UCSD-AML1 (cell line): ENCODE results near the gene PPWD1.
A peak's percentile ranks its signal among the peaks of the same experiment; 100 is the strongest.
"Not testable (repeated sequence)": the region's sequence is repeated elsewhere in the genome, so short reads cannot be mapped to it uniquely, and the experiment has no call there.

Experiments used
- DNase-seq: peaks from one replicate; lab custom pipeline; 2025; ENCODE audit not compliant: unreplicated experiment; lab: John Stamatoyannopoulos, UW

The PPWD1 gene

GRCh38 chr5:65562731-65563701 lies at the start of gene PPWD1, which contains the start of gene CENPK:
Gene PPWD1 (plus strand): TSS chr5:65563296. CDS start chr5:65563311, 15 bp downstream.
Gene CENPK (minus strand): TSS chr5:65563168. CDS start chr5:65554907, 8,261 bp downstream.
- DNase-seq: peak; percentile 94

- no peak for DNase-seq
Observed at GRCh38 chr5:65525726-65526125, 37.4 kb upstream of the PPWD1 start.

- no peak for DNase-seq
Observed at GRCh38 chr5:65530904-65531303, 32.2 kb upstream of the PPWD1 start.

GRCh38 chr5:65535529-65535987 lies 27.5 kb upstream of the PPWD1 start:
- no peak for DNase-seq

DNA sequence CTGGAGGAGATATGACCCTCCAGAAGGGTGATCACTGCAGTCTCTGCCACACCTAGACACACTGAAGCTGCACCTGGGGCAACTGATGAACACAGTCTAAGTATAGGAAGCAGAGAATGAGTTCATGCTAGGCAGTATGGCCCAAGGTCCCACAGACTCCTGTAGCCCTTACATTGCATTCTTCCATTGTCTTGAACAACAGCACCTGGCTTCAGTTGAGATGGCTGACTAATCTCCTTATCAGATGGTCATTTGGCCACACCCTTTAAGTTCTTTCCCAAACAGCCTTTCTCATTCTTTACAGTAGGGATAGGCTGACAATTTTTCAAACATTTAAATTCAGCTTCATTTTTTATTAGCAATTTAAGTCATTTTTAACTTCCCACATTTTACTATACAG lies 23.3 kb upstream of the PPWD1 start:
- DNase-seq: no peak

DNA sequence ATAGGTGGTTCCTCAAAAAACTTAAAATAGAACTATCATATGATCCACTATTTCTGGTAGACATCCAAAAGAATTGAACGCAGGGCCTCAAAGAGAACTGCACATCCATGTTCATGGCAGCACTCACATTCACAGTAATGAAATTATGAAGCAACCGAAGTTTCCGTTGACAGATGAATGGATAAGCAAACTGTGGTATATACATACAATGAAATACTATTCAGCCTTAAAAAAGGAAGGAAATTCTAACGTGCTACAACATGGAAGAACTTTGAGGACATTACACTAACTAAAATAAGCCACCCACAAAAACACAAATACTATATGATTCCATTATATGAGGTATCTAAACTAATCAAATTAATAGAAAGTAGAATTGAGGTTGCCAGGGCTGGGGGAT lies 18.6 kb upstream of the PPWD1 start:
- DNase-seq: no peak

DNA sequence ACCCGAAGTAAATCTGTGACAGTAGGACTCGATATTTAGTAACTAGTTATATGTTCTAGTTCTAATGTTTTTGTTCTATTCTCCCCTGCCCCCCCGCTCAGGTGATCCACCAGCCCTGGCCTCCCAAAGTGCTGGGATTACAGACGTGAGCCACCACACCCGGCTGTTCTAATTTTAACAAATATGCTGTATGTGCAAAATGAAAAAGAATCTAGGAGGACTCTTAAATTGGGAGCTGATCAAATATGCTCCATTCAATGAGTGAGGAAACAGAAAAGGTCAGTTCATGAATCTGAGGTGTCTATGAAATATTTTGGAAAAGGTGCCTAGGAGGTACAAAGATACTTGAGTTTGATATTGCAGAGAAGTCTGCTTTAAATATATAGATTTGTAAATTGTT lies 17.0 kb upstream of the PPWD1 start:
- no peak for DNase-seq

- no peak for DNase-seq
Observed at GRCh38 chr5:65548281-65548680, 14.8 kb upstream of the PPWD1 start.

DNA sequence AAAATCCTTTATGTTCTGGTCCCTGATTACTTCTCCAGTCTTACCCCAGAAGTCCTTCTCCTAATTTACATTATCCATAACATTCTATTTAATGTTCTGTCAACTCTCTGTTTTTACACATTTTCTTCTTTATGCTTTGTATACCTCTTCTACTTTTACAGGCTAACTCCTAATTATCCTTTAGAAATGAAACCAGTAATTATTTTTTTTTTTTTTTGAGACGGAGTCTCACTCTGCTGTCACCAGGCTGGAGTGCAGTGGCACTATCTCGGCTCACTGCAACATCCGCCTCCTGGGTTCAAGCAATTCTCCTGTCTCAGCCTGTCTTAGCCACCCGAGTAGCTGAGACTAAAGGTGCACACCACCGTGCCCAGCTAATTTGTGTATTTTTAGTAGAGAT lies 9.2 kb upstream of the PPWD1 start:
- DNase-seq: no peak

DNA sequence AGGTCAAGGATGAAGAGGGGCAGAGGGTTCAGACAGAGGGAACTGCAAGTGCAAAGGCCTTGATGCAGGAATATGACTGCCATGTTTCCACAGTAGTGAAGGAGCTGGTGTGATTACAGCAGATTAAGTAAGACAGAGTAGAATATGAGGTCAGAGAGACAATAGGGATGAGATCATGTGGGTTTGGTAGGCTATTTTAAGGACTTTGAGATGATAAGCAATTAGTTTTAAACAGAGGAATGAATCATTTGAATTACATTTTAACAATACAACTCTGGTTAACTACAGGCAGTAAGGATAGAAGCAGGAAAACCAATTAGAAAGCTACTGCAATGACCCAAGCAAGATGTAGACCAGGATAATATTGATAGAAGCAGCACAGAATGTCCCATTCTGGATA lies 7.8 kb upstream of the PPWD1 start:
- DNase-seq: no peak

GRCh38 chr5:65556181-65556580 lies 6.9 kb upstream of the PPWD1 start:
- DNase-seq: no peak

- DNase-seq: no peak
Observed at GRCh38 chr5:65556718-65557117, 6.4 kb upstream of the PPWD1 start.

DNA sequence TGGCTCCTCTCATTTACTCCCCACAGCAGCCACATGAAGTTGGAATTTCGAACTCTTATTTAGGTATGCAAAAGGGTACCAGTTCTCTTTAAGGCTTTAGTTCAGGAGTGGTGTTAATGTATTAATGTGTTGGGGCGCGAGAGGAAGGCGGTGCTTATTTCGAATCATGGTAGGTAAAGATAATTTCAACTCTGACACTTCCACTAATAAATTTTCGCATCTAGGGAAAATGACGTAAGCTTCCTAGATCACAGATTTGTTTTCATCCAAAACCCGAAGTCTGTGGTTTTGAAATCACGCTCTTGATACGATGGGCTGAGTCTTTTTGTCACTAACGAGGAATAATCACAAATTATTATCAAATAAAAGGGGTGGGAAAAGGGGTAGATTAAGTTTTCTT lies 681 bp downstream of the PPWD1 start:
- DNase-seq: no peak

DNA sequence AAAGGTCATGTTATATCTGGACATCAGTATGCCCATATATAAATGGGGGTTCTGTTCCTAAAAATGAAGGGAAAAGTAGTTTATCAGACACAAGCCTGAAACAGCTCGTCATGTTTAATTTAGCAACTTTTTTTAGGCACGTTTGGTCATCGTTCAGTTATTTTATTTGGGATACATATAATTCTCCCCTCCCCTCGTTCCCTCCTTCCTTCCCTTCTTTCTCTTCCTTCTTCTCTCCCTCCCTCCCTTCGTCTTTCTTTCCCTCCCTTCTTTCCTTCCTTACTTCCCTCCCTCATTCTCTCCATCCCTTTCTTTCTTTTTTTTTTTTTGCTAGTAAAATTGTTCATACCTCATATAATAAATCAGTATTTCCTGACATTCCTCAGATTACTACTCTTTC lies 3.4 kb downstream of the PPWD1 start:
- no peak for DNase-seq

- DNase-seq: no peak
Observed at GRCh38 chr5:65570598-65571226, 7.6 kb downstream of the PPWD1 start.

DNA sequence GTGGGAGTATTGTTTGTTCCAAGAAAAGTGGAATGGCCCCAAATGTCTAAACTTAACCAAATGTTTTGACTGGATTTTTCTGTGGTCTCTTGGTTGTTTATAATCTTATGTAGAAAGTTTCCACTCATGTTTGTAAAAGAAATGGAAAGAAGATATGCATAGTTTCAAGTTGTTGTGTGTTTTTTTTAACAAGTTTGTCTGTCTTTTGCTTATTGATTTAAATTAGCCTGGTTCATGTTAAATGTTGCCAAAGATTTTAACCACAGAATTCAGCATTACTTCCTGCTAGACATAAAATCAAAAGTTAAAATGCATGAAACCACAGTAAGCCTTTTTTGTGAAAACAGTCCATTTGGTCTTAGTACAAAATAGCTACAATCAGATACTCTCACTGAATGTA lies 14.0 kb downstream of the PPWD1 start:
- DNase-seq: no peak

GRCh38 chr5:65588694-65589093 lies 25.6 kb downstream of the PPWD1 start:
- no peak for DNase-seq

DNA sequence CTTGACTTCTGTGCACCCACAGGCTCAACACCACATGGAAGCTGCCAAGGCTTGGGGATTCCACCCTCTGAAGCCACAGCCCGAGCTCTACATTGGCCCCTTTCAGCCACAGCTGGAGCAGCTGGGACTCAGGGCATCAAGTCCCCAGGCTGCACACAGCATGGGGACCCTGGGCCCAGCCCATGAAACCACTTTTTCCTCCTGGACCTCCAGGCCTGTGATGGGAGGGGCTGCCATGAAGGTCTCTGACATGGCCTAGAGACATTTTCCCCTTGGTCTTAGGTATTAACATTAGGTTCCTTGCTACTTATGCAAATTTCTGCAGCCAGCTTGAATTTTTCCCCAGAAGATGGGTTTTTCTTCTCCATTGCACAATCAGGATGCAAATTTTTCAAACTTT lies 38.7 kb downstream of the PPWD1 start:
- DNase-seq: not testable (repeated sequence)

DNA sequence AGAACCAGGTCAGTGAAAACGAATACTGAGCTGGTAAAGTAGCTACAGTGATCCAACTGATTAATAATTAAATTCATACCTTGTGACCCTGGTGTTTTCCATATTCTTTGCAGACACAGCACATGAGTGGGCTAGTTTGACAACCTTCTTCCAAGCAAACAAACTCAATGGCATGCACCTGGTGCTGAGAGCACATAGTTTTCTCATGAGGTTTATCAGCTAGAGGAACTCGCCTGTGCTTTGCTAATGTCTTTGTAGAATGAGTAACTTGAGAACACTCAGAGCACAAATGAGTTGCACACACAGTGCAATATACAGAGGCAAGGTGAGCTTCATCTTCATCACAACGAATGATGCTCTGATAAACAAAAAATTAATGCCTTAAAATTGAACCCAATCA lies 48.4 kb downstream of the PPWD1 start:
- DNase-seq: no peak

DNA sequence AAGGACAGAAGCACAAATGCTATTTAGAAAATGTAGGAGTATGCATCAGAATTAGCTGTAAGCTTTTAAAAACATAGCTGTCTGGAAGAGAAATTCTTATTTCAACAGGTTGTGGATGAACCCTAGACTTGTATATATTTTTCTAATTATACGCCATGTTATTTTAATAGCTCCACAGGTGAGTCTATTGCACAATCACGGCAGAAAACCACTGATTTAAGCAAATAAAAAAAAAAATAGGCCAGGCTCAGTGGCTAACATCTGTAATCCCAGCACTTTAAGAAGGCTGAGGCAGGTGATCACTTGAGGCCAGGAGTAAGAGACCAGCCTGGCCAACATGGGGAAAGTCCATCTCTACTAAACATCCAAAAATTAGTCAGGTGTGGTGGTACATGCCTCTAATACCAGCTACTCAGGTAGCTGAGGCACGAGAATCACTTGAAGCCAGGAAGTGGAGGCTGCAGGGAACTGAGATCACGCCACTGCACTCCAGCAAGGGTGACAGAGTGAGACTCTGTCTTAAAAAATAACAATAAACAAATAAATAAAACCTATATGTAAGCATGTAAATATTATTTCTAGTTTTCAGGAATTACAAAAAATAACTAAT lies 49.3 kb downstream of the PPWD1 start:
- no peak for DNase-seq

- no peak for DNase-seq
Observed at GRCh38 chr5:65620021-65620420, 56.9 kb downstream of the PPWD1 start.

DNA sequence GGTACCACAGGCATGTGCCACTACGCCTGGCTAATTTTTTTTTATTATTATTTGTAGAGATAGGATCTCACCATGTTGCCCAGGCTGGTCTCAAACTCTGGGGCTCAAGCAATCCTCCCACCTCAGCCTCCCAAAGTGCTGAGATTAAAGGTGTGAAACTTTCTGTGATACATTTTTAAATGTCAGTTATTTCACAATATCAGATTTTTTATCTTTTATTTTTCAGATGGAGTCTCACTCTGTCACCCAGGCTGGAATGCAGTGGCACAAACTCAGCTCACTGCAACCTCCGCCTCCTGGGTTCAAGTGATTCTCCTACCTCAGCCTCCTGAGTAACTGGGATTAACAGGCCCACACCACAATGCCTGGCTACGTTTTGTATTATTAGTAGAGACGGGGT lies 58.9 kb downstream of the PPWD1 start:
- not testable (repeated sequence) for DNase-seq
